Stimulated activated memory B cell treated with anti-CD40 and anti-IgM and Interleukin-4, amounts not matched to agents 10 μg/mL and 1 μg/mL and 100 μg/mL, for 72 hours (primary cell): Measurements from ENCODE around the gene ZFX.
"Not testable (repeated sequence)": the region's sequence is repeated elsewhere in the genome, so short reads cannot be mapped to it uniquely, and the experiment has no call there.

Experiments used
- ATAC-seq: fragments of 150-1000 bp; cut with Tn5 transposase; 2 replicates; pipeline ENCODE4 v1.10.0; 2021
- H3K27ac Mint-ChIP-seq: one replicate; pipeline ENCODE4 v1.8.0; 2022; ENCODE audit warnings: mild to moderate bottlenecking, mixed read lengths
- H3K27me3 Mint-ChIP-seq: one replicate; pipeline ENCODE4 v1.8.0; 2022; ENCODE audit warnings: mixed read lengths
- H3K36me3 Mint-ChIP-seq: one replicate; pipeline ENCODE4 v1.8.0; 2022; ENCODE audit warnings: mixed read lengths
- H3K4me1 Mint-ChIP-seq: one replicate; pipeline ENCODE4 v1.8.0; 2022; ENCODE audit warnings: mixed read lengths
- H3K4me3 Mint-ChIP-seq: one replicate; pipeline ENCODE4 v1.8.0; 2022; ENCODE audit warnings: mild to moderate bottlenecking, moderate library complexity, mixed read lengths
- H3K9me3 Mint-ChIP-seq: one replicate; pipeline ENCODE4 v1.8.0; 2022; ENCODE audit warnings: mixed read lengths

Gene ZFX

DNA sequence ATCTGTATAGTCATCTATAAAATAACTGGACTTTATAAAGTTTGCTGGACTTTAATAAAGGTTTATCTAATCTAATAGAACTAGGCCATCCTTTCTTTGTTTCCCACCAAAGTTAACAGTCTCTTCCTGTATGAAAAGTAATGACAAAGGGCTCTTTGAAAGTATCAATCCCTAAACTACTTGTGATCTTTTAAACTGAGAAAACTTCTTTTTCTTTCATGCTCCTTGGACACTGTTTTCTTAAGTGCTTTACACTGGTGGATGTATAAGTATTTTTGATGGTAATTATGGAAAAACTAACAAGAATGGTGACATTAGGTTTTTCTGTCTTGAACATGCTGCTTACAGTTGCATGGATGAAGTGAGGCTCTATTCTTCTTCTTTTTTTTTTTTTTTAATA lies 2.4 kb upstream of the ZFX start:
- no peaks in the 10 kb centered on the region for H3K36me3 Mint-ChIP-seq
- peaks cover 16% of the 10 kb centered on the region for H3K4me1 Mint-ChIP-seq
- no peaks in the 10 kb centered on the region for H3K27me3 Mint-ChIP-seq
- H3K4me3 Mint-ChIP-seq: no peak overlapping the region
- ATAC-seq: no peak
- H3K9me3 Mint-ChIP-seq: no peaks in the 10 kb centered on the region
- peak overlapping the region; percentile 84 for H3K27ac Mint-ChIP-seq

GRCh38 chrX:24148121-24148520 lies 1.4 kb upstream of the ZFX start:
- H3K9me3 Mint-ChIP-seq: no peaks in the 10 kb centered on the region
- no peak for ATAC-seq
- peak overlapping the region; percentile 85 for H3K27ac Mint-ChIP-seq
- no peaks in the 10 kb centered on the region for H3K27me3 Mint-ChIP-seq
- H3K36me3 Mint-ChIP-seq: peaks cover 3% of the 10 kb centered on the region
- H3K4me1 Mint-ChIP-seq: peaks cover 26% of the 10 kb centered on the region
- H3K4me3 Mint-ChIP-seq: peak overlapping the region; percentile 74

DNA sequence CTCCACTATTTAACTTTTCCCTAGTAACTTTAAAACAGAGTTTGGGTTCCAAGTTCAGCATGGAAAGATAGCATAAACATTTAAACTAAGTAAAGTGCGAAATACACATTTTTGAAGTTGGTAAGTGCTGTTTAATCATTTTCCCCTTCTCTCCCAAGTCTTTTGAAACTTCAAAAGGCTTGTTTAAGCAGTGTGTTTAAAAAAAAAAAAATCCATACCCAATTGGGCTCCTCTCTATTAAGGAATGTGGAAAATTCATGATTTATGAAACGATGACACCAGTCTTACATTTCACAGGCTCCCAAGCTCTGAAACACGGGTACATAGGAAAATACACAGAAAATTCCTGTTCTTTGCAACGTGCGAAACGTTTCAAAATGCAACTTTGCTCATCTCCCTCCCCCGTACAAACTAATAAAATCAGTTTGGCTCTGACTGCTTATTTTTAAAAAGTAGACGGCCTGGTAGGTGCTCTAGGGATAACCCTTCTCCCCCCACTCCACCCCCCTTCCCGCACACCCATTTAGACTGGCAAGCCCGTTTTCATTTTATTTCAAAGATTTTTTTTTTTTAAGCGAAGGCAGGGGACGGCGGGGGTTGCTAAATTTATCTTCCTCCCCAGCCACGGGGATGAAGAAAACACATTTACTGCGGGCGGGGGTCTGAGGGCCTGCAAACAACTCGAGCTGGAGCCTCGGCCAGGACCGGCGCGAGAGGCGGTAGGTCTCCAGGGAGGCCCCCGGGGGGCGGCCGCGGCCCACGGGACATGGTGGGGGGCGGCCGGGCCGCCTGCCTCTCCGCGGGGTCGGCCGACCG lies 786 bp upstream of the ZFX start:
- peaks cover 6% of the 10 kb centered on the region for H3K36me3 Mint-ChIP-seq
- H3K4me3 Mint-ChIP-seq: peak overlapping the region; percentile 74
- peak overlapping the region; percentile 85 for H3K27ac Mint-ChIP-seq
- no peaks in the 10 kb centered on the region for H3K9me3 Mint-ChIP-seq
- no peaks in the 10 kb centered on the region for H3K27me3 Mint-ChIP-seq
- ATAC-seq: peak; percentile 44
- peaks cover 32% of the 10 kb centered on the region for H3K4me1 Mint-ChIP-seq

GRCh38 chrX:24150051-24150790 lies 692 bp downstream of the ZFX start:
- ATAC-seq: peak; percentile 88
- H3K9me3 Mint-ChIP-seq: no peaks in the 10 kb centered on the region
- peaks cover 6% of the 10 kb centered on the region for H3K36me3 Mint-ChIP-seq
- H3K4me3 Mint-ChIP-seq: peak overlapping the region; percentile 89
- peaks cover 32% of the 10 kb centered on the region for H3K4me1 Mint-ChIP-seq
- H3K27me3 Mint-ChIP-seq: no peaks in the 10 kb centered on the region
- peak overlapping the region; percentile 69 for H3K27ac Mint-ChIP-seq

GRCh38 chrX:24150898-24151297 lies 1.4 kb downstream of the ZFX start:
- no peak for ATAC-seq
- H3K4me1 Mint-ChIP-seq: peaks cover 32% of the 10 kb centered on the region

DNA sequence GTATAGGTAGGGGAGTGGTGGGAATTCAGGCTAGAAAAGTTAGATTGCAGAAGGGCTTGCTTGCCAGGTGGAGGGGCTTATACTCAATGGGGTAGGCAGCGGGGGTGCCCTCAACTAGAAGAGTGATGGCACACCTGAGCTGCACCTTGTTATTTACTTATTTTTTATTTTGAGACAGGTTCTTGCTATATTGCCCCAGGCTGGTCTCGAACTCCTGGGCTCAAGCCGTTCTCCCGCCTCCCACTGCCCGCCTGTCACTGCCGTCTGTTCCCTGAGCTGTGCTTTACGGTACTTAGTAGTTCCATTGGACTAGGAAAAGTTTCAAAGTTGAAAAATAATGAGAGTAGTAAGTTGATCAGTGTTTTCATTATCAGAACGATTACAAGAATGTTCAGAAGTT lies 2.0 kb downstream of the ZFX start:
- H3K36me3 Mint-ChIP-seq: peaks cover 6% of the 10 kb centered on the region
- H3K27ac Mint-ChIP-seq: peak overlapping the region; percentile 69
- peaks cover 38% of the 10 kb centered on the region for H3K4me1 Mint-ChIP-seq
- H3K9me3 Mint-ChIP-seq: no peaks in the 10 kb centered on the region
- no peaks in the 10 kb centered on the region for H3K27me3 Mint-ChIP-seq
- no peak for ATAC-seq
- H3K4me3 Mint-ChIP-seq: peak overlapping the region; percentile 89

More at GRCh38 chrX:24150898-24151297, 1.4 kb downstream of the ZFX start:
- H3K27ac Mint-ChIP-seq: peak overlapping the region; percentile 69
- no peaks in the 10 kb centered on the region for H3K9me3 Mint-ChIP-seq
- peak overlapping the region; percentile 89 for H3K4me3 Mint-ChIP-seq
- H3K36me3 Mint-ChIP-seq: peaks cover 6% of the 10 kb centered on the region
- no peaks in the 10 kb centered on the region for H3K27me3 Mint-ChIP-seq

DNA sequence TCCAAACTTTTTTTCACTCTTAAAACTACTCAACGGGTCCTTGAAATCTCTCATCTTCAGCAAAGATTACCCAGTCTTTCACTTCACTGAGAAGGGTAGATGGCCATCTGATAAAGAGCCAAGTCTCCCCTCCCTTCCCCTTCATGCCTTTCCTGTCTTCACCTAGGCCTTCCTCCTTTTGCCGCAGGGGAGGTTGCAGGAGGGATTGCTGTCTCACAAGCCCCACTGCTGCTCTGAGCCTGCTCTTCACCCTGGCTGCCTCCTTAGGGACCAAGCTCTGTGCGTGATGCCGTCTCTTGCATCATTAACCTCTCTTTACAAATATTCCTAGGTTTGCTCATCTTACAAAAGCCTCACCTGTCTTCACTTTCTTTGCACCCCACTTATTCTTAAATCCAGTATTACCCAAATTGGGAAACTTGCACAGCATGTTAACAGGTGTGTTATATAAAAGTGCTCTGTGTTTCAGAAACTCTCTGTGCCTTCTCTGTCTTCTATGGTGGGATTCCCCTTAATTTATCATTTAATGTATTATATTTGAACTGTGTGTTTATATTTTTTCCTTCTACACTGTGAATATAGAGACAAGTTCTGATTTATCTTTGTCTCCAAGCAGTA lies 3.8 kb downstream of the ZFX start:
- H3K27me3 Mint-ChIP-seq: no peaks in the 10 kb centered on the region
- H3K27ac Mint-ChIP-seq: peak overlapping the region; percentile 69

DNA sequence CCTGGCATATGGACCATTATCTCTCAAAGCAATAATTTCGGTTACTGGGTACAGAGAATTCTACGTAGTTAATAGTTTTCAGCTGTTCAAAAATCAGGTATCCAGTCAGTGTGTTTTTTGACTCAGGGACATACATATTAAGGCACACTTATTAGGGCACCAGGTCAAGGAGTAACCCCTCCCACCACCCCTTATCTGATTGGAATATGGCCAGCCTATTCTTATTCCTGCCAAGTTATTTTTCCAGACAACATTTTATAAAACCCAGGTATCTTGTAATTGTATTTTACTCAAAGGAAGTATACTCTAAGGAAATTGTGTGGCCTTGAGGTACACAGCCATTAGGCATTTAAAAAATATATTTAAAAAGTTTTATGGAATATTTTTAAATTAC lies 4.3 kb downstream of the ZFX start:
- peaks cover 11% of the 10 kb centered on the region for H3K36me3 Mint-ChIP-seq
- H3K27ac Mint-ChIP-seq: peak overlapping the region; percentile 69
- H3K4me1 Mint-ChIP-seq: peaks cover 46% of the 10 kb centered on the region
- no peak for ATAC-seq
- no peak overlapping the region for H3K4me3 Mint-ChIP-seq
- H3K9me3 Mint-ChIP-seq: no peaks in the 10 kb centered on the region
- H3K27me3 Mint-ChIP-seq: no peaks in the 10 kb centered on the region

More for the DNA sequence above, 3.8 kb downstream of the ZFX start:
- Mint-ChIP-seq H3K4me1 (peaks cover 46% of the 10 kb centered on the region), H3K4me3 (peak overlapping the region; percentile 73), H3K9me3 (no peaks in the 10 kb centered on the region), H3K36me3 (peaks cover 11% of the 10 kb centered on the region)
- no peak for ATAC-seq

- H3K27ac Mint-ChIP-seq: no peak overlapping the region
- H3K36me3 Mint-ChIP-seq: peaks cover 11% of the 10 kb centered on the region
- no peaks in the 10 kb centered on the region for H3K27me3 Mint-ChIP-seq
- no peak for ATAC-seq
- H3K4me1 Mint-ChIP-seq: peaks cover 46% of the 10 kb centered on the region
- no peak overlapping the region for H3K4me3 Mint-ChIP-seq
- no peaks in the 10 kb centered on the region for H3K9me3 Mint-ChIP-seq
These were observed 5.0 kb downstream of the ZFX start for GRCh38 chrX:24154490-24155034.

DNA sequence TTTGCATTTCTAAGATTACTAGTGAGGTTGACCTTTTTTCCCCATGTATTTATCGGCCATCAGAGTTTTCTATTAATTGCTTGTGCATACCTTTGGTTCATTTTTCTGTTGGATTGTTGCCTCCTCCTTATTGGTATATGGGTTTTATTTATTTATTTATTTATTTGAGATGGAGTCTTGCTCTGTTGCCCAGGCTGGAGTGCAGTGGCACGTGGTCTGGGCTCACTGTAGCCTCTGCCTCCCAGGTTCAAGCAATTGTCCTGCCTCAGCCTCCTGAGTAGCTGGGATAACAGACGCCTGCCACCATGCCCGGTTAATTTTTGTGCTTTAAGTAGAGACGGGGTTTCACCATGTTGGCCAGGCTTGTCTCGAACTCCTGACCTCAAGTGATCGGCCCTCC lies 6.2 kb downstream of the ZFX start:
- H3K9me3 Mint-ChIP-seq, H3K27me3 Mint-ChIP-seq, ATAC-seq, H3K4me3 Mint-ChIP-seq: not testable (repeated sequence)
- peaks cover 44% of the 10 kb centered on the region for H3K4me1 Mint-ChIP-seq
- peaks cover 11% of the 10 kb centered on the region for H3K36me3 Mint-ChIP-seq
- peak overlapping the region; percentile 55 for H3K27ac Mint-ChIP-seq

- peaks cover 11% of the 10 kb centered on the region for H3K36me3 Mint-ChIP-seq
- H3K9me3 Mint-ChIP-seq: no peaks in the 10 kb centered on the region
- H3K4me1 Mint-ChIP-seq: peaks cover 41% of the 10 kb centered on the region
- H3K27ac Mint-ChIP-seq: peak overlapping the region; percentile 55
- no peak for ATAC-seq
- H3K27me3 Mint-ChIP-seq: no peaks in the 10 kb centered on the region
- H3K4me3 Mint-ChIP-seq: no peak overlapping the region
These were observed 6.6 kb downstream of the ZFX start for GRCh38 chrX:24156177-24156576.

DNA sequence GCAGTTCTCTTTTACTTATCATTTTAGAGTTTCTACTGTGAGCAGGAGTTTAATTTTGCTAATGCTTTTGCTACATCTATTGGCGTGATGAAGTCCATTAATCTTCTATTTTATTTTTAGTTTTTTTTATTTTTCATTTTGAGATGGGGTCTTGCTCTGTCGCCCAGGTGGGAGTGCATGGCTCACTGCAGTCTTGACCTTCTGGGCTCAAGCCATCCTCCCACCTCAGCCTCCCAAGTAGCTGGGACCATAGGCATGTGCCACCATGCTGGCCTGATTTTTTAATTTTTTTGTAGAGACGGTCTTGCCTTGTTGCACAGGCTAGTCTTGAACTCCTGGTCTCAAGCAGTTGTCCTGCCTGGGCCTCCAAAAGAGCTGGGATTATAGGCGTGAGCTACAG lies 9.4 kb downstream of the ZFX start:
- Mint-ChIP-seq H3K4me3 (no peak overlapping the region), H3K27me3 (no peaks in the 10 kb centered on the region), H3K27ac (no peak overlapping the region), H3K36me3 (peaks cover 10% of the 10 kb centered on the region), H3K9me3 (no peaks in the 10 kb centered on the region), H3K4me1 (peaks cover 27% of the 10 kb centered on the region)
- no peak for ATAC-seq

DNA sequence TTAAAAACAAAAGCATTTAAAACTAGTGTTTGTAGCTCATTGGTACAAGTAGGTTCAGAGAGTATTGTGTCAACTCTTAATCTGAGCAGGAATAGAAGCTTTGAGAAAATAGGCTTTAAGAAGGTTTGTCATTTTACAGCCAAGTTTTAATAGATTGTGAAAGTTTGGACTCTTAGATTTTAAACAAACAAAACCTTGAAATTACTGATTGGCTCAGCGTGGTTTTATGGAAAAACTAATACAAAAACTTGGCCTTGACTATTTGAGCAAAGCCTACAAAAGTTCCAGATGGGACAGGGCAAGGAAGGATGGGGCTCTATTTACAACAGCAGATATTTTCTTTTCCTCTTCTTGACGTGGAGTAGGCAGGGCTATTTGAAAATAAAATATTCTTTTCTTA lies 16.5 kb downstream of the ZFX start:
- H3K36me3 Mint-ChIP-seq: peaks cover 12% of the 10 kb centered on the region
- H3K27ac Mint-ChIP-seq: no peak overlapping the region
- peaks cover 51% of the 10 kb centered on the region for H3K4me1 Mint-ChIP-seq
- no peaks in the 10 kb centered on the region for H3K9me3 Mint-ChIP-seq
- ATAC-seq: no peak
- no peaks in the 10 kb centered on the region for H3K27me3 Mint-ChIP-seq
- no peak overlapping the region for H3K4me3 Mint-ChIP-seq

GRCh38 chrX:24167719-24168472 lies 18.4 kb downstream of the ZFX start:
- Mint-ChIP-seq H3K4me3 (no peak overlapping the region), H3K36me3 (peaks cover 12% of the 10 kb centered on the region)

DNA sequence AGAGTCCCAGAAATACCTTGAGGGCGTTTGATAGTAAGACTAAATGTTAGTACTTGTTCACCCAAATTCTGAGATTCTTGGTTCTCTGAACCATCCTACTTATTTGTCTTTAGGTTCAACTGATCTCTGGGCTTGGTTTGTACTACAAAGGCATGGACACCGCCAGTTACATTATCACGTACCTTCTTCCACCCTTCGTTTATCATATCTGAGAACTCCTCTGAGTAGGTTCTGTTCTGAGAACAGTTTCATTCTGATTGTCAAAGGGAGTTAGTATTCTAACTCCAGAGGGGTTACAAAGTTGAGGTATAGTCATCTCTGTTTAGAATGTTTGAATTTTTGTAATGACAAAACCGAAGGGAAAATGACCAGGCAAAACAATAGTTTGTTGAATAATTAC lies 19.3 kb downstream of the ZFX start:
- Mint-ChIP-seq H3K4me1 (peaks cover 49% of the 10 kb centered on the region), H3K9me3 (no peaks in the 10 kb centered on the region), H3K36me3 (peaks cover 11% of the 10 kb centered on the region), H3K4me3 (peak overlapping the region; percentile 44), H3K27me3 (no peaks in the 10 kb centered on the region), H3K27ac (peak overlapping the region; percentile 66)
- ATAC-seq: peak; percentile 75

More at GRCh38 chrX:24167719-24168472, 18.4 kb downstream of the ZFX start:
- Mint-ChIP-seq H3K4me1 (peaks cover 50% of the 10 kb centered on the region), H3K9me3 (no peaks in the 10 kb centered on the region), H3K27ac (peak overlapping the region; percentile 43), H3K27me3 (no peaks in the 10 kb centered on the region)
- no peak for ATAC-seq
